ENCODE data around the gene SHOX. TPM values are rescaled to one million over a fixed set of nuclear protein-coding genes. Genes with fewer than 3 reads are reported as not detected.

SHOX gene
- total RNA-seq, 4 donors from 2014 or later: 0.17 TPM; not detected in 3

DNA sequence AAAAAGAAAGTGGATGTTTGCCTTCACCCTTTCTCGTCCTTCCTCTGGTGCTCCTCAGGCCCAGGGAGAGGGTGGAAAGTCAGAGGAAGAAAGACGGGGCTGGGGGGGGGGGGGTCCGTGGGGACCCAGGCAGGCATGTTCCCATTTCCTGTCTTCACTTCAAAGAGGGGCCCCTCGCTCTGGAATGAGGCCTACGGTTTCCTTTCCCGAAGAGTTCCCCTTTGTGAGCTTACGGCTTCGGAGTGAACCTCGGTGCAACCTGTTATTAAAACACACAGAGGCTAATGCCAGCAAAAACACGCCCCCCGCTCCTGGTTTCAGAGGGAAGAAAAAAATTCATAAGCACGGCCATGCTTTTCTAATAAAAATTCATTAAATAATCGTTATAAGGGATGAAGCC lies 40.1 kb downstream of the SHOX start:
- Histone ChIP-seq H3K9me3 (peaks cover 0 to 4% (median 0%) of the 10 kb centered on the region in 4 donors), H3K4me1 (no peaks in the 10 kb centered on the region), H3K27ac (replicated peaks in 1 of 4) (no peak overlapping the region), H3K4me3 (no peak overlapping the region), H3K27me3 (peaks cover 0 to 49% (median 0%) of the 10 kb centered on the region in 4 donors), H3K36me3 (no peaks in the 10 kb centered on the region)
- intact Hi-C loops (cut with DNase I): no loop called here
- TF ChIP-seq CTCF (IDR thresholded peaks at IDR 0.05) (no peak), POLR2AphosphoS5 (IDR thresholded peaks at IDR 0.05) (no peak), EP300 (IDR thresholded peaks at IDR 0.05) (no peak), POLR2A (IDR thresholded peaks at IDR 0.05; ENCODE audit: low read depth) (no peak)
- WGBS: 21% methylated on average over 13 of the region's 13 CpGs
- DNase-seq (ENCODE audit: extremely low spot score): no peak

DNA sequence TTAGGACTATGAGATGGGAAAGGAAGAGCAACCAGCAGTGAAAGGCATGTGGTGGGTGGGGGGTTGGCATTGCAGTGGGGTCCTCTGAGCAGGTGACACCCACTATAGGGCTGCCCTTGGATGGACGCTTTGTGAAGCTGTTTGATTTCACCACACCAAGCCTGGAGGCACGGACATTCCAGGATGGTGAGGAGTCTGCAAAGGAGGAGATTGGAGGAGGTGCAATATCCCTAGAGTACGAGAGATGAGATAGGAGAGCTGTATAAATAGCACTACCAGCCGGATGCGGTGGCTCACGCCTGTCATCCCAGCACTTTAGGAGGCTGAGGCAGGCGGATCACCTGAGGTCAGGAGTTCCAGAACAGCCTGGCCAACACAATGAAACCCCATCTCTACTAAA lies 42.3 kb downstream of the SHOX start:
- Histone ChIP-seq H3K9me3 (peaks cover 0 to 4% (median 0%) of the 10 kb centered on the region in 4 donors), H3K4me3 (no peak overlapping the region), H3K27me3 (peaks cover 0 to 51% (median 0%) of the 10 kb centered on the region in 4 donors), H3K4me1 (no peaks in the 10 kb centered on the region), H3K27ac (replicated peaks in 1 of 4) (no peak overlapping the region), H3K36me3 (no peaks in the 10 kb centered on the region)
- TF ChIP-seq POLR2AphosphoS5 (IDR thresholded peaks at IDR 0.05) (no peak), EP300 (IDR thresholded peaks at IDR 0.05) (no peak), POLR2A (IDR thresholded peaks at IDR 0.05; ENCODE audit: low read depth) (no peak), CTCF (IDR thresholded peaks at IDR 0.05) (no peak)
- intact Hi-C loops (cut with DNase I): no loop called here
- DNase-seq (ENCODE audit: extremely low spot score): no peak
- 79% methylated on average over 6 of the region's 7 CpGs for WGBS

- no peak overlapping the region for H3K27ac ChIP-seq (replicated peaks in 1 of 4)
- H3K9me3 ChIP-seq: peaks cover 0 to 4% (median 0%) of the 10 kb centered on the region in 4 donors
- intact Hi-C loops (cut with DNase I): no loop called here
- H3K36me3 ChIP-seq: no peaks in the 10 kb centered on the region
- no peak overlapping the region for H3K4me3 ChIP-seq
- TF ChIP-seq EP300 (IDR thresholded peaks at IDR 0.05) (no peak), CTCF (IDR thresholded peaks at IDR 0.05) (no peak), POLR2A (IDR thresholded peaks at IDR 0.05; ENCODE audit: low read depth) (no peak), POLR2AphosphoS5 (IDR thresholded peaks at IDR 0.05) (no peak)
- no peak for DNase-seq (ENCODE audit: extremely low spot score)
- H3K27me3 ChIP-seq: peaks cover 0 to 41% (median 0%) of the 10 kb centered on the region in 4 donors
- H3K4me1 ChIP-seq: no peaks in the 10 kb centered on the region
- 33% methylated on average over 7 of the region's 7 CpGs for WGBS
Measured at GRCh38 chrX:675279-675954, 44.8 kb downstream of the SHOX start.

DNA sequence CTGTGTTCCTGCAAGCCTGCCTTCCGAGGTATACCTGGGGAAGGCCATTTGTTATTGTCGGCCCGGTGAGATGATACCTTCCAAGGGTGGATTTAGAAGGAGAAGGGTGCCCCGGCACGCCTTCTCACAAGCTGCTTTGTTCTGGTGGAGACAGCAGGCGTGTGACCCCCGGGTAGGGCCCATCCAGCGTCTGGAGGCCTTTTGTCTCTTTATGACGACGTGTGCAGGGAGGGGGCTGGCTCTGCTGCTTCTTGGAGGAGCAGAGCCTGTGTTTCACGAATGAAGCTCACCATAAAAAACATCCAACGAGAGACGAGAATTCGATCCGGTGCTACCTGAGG lies 45.3 kb downstream of the SHOX start:
- Histone ChIP-seq H3K4me3 (no peak overlapping the region), H3K9me3 (peaks cover 0 to 4% (median 0%) of the 10 kb centered on the region in 4 donors), H3K4me1 (no peaks in the 10 kb centered on the region), H3K27ac (replicated peaks in 1 of 4) (no peak overlapping the region), H3K36me3 (no peaks in the 10 kb centered on the region), H3K27me3 (peaks cover 0 to 46% (median 0%) of the 10 kb centered on the region in 4 donors)
- 70% methylated on average over 15 of the region's 15 CpGs for WGBS
- DNase-seq (ENCODE audit: extremely low spot score): no peak
- TF ChIP-seq EP300 (IDR thresholded peaks at IDR 0.05): no peak
- no peak for TF ChIP-seq CTCF (IDR thresholded peaks at IDR 0.05)
- TF ChIP-seq POLR2A (IDR thresholded peaks at IDR 0.05; ENCODE audit: low read depth): no peak
- no peak for TF ChIP-seq POLR2AphosphoS5 (IDR thresholded peaks at IDR 0.05)
- intact Hi-C loops (cut with DNase I): no loop called here

- TF ChIP-seq POLR2A (IDR thresholded peaks at IDR 0.05; ENCODE audit: low read depth) (no peak), POLR2AphosphoS5 (IDR thresholded peaks at IDR 0.05) (no peak), EP300 (IDR thresholded peaks at IDR 0.05) (no peak), CTCF (IDR thresholded peaks at IDR 0.05) (no peak)
- Histone ChIP-seq H3K4me1 (no peaks in the 10 kb centered on the region), H3K9me3 (peaks cover 0 to 4% (median 0%) of the 10 kb centered on the region in 4 donors), H3K36me3 (no peaks in the 10 kb centered on the region), H3K27ac (replicated peaks in 1 of 4) (no peak overlapping the region), H3K27me3 (peaks cover 0 to 40% (median 0%) of the 10 kb centered on the region in 4 donors), H3K4me3 (no peak overlapping the region)
- intact Hi-C loops (cut with DNase I): no loop called here
- no peak for DNase-seq (ENCODE audit: extremely low spot score)
- 91% methylated on average over 13 of the region's 13 CpGs for WGBS
Measured at GRCh38 chrX:677376-677775, 46.8 kb downstream of the SHOX start.
